H9 (cell line): ENCODE data around the gene TOMM5. TPM values are rescaled to one million over a fixed set of nuclear protein-coding genes. Genes with fewer than 3 reads are reported as not detected.

Source experiments
- DNase-seq: peaks from one replicate; pipeline ENCODE4 v3.0.0-alpha.2; 2017
- H2AFZ ChIP-seq: one replicate; pipeline ENCODE4 v1.6.1; 2013; ENCODE audit warnings: mild to moderate bottlenecking, low read length, control low read depth, moderate library complexity
- H2AK5ac ChIP-seq: 2 replicates; pipeline ENCODE4 v1.6.1; 2013; ENCODE audit warnings: low read length, control low read depth, mixed read lengths; ENCODE audit not compliant: insufficient read length
- H2BK120ac ChIP-seq: one replicate; pipeline ENCODE4 v1.6.1; 2013; ENCODE audit warnings: low read depth, mild to moderate bottlenecking, low read length, control low read depth, inconsistent platforms; ENCODE audit not compliant: poor library complexity, severe bottlenecking
- H2BK12ac ChIP-seq: 2 replicates; pipeline ENCODE4 v1.6.1; 2013; ENCODE audit warnings: low read length, control low read depth, mixed read lengths, low read depth; ENCODE audit not compliant: insufficient read length
- H2BK15ac ChIP-seq: 2 replicates; pipeline ENCODE4 v1.6.1; 2013; ENCODE audit warnings: low read depth, low read length, control low read depth
- H2BK20ac ChIP-seq: one replicate; pipeline ENCODE4 v1.6.1; 2013; ENCODE audit warnings: low read depth, mild to moderate bottlenecking, low read length, control low read depth, inconsistent platforms; ENCODE audit not compliant: poor library complexity, severe bottlenecking
- H2BK5ac ChIP-seq: 2 replicates; pipeline ENCODE4 v1.6.1; 2013; ENCODE audit warnings: low read length, control low read depth, mixed read lengths; ENCODE audit not compliant: insufficient read length
- H3K14ac ChIP-seq: 2 replicates; pipeline ENCODE4 v1.6.1; 2013; ENCODE audit warnings: low read length, control low read depth; ENCODE audit not compliant: insufficient read depth
- H3K18ac ChIP-seq: 2 replicates; pipeline ENCODE4 v1.6.1; 2013; ENCODE audit warnings: low read depth, mild to moderate bottlenecking, mixed read lengths, low read length, control low read depth; ENCODE audit not compliant: insufficient read length
- H3K23ac ChIP-seq: 2 replicates; pipeline ENCODE4 v1.6.1; 2013; ENCODE audit warnings: low read length, control low read depth, mixed read lengths, low read depth; ENCODE audit not compliant: insufficient read length
- H3K23me2 ChIP-seq: 2 replicates; pipeline ENCODE4 v1.6.1; 2013; ENCODE audit warnings: low read depth, mild to moderate bottlenecking, mixed read lengths, low read length, control low read depth; ENCODE audit not compliant: insufficient read length, poor library complexity, severe bottlenecking
- H3K27ac ChIP-seq: 2 replicates; pipeline ENCODE4 v1.5.1; 2013; ENCODE audit warnings: low read length, control low read depth, mixed read lengths, low read depth; ENCODE audit not compliant: insufficient read length
- H3K27me3 ChIP-seq: 2 replicates; pipeline ENCODE4 v1.6.1; 2013; ENCODE audit warnings: low read length, control low read depth, inconsistent platforms; ENCODE audit not compliant: insufficient read depth
- H3K4ac ChIP-seq: 2 replicates; pipeline ENCODE4 v1.6.1; 2013; ENCODE audit warnings: low read depth, mild to moderate bottlenecking, control low read depth, inconsistent platforms, low read length, moderate library complexity
- H3K4me1 ChIP-seq: 2 replicates; pipeline ENCODE4 v1.6.1; 2013; ENCODE audit warnings: low read length, control low read depth, inconsistent platforms; ENCODE audit not compliant: insufficient read depth
- H3K4me2 ChIP-seq: 2 replicates; pipeline ENCODE4 v1.6.1; 2013; ENCODE audit warnings: low read length, control low read depth, mixed read lengths; ENCODE audit not compliant: insufficient read length, insufficient read depth
- H3K56ac ChIP-seq: 2 replicates; pipeline ENCODE4 v1.6.1; 2013; ENCODE audit warnings: low read depth, mild to moderate bottlenecking, mixed read lengths, low read length, control low read depth; ENCODE audit not compliant: insufficient read length
- H3K79me1 ChIP-seq: 2 replicates; pipeline ENCODE4 v1.6.1; 2013; ENCODE audit warnings: low read depth, mild to moderate bottlenecking, moderate library complexity, low read length, control low read depth, inconsistent platforms; ENCODE audit not compliant: insufficient read depth, poor library complexity, severe bottlenecking
- H3K79me2 ChIP-seq: 2 replicates; pipeline ENCODE4 v1.6.1; 2013; ENCODE audit warnings: low read length, control low read depth, inconsistent platforms; ENCODE audit not compliant: insufficient read depth
- H3K9ac ChIP-seq: 2 replicates; pipeline ENCODE4 v1.6.1; 2013; ENCODE audit warnings: low read length, control low read depth, mixed read lengths; ENCODE audit not compliant: insufficient read length; ENCODE audit errors: extremely low read depth
- H3K9me3 ChIP-seq: one replicate; pipeline ENCODE4 v1.6.1; 2013; ENCODE audit warnings: low read depth, low read length, inconsistent platforms; ENCODE audit not compliant: control insufficient read depth
- H3T11ph ChIP-seq: one replicate; pipeline ENCODE4 v1.6.1; 2013; ENCODE audit warnings: mild to moderate bottlenecking, low read length, control low read depth, inconsistent platforms
- H4K20me1 ChIP-seq: one replicate; pipeline ENCODE4 v1.6.1; 2013; ENCODE audit not compliant: control insufficient read depth, insufficient read length, insufficient read depth
- H4K5ac ChIP-seq: 2 replicates; pipeline ENCODE4 v1.6.1; 2013; ENCODE audit warnings: low read depth, mild to moderate bottlenecking, mixed read lengths, low read length, control low read depth; ENCODE audit not compliant: insufficient read length
- H4K8ac ChIP-seq: replicated peaks from 2 replicates; pipeline ENCODE4 v1.6.1; 2013; ENCODE audit warnings: low read length, control low read depth, mixed read lengths, low read depth; ENCODE audit not compliant: insufficient read length
- H4K91ac ChIP-seq: 2 replicates; pipeline ENCODE4 v1.6.1; 2013; ENCODE audit warnings: low read depth, mild to moderate bottlenecking, moderate library complexity, mixed read lengths, low read length, control low read depth; ENCODE audit not compliant: insufficient read length
- H3K27ac Mint-ChIP-seq, 3 experiments: 2 replicates in 2 of 3; 3 replicates in 1 of 3; pipeline ENCODE4 v1.8.0; 2020 to 2021; ENCODE audit warnings: mixed read lengths in 3 of 3, mild to moderate bottlenecking in 1 of 3, moderate library complexity in 1 of 3
- H3K27me3 Mint-ChIP-seq: 2 replicates; pipeline ENCODE4 v1.8.0; 2021; ENCODE audit warnings: low read depth, mild to moderate bottlenecking, moderate library complexity, mixed read lengths
- H3K36me3 Mint-ChIP-seq, 3 experiments: 2 replicates in 2 of 3; 3 replicates in 1 of 3; pipeline ENCODE4 v1.8.0; 2020 to 2021; ENCODE audit warnings: low read depth in 3 of 3, mixed read lengths in 3 of 3; ENCODE audit not compliant: insufficient read depth in 1 of 3
- H3K4me1 Mint-ChIP-seq, 2 experiments: 2 replicates each; pipeline ENCODE4 v1.8.0; 2020; ENCODE audit warnings: mixed read lengths in 2 of 2
- H3K4me3 Mint-ChIP-seq, 2 experiments: 2 replicates in 1 of 2; 3 replicates in 1 of 2; pipeline ENCODE4 v1.8.0; 2020 to 2021; ENCODE audit warnings: mild to moderate bottlenecking in 2 of 2, mixed read lengths in 2 of 2, moderate library complexity in 1 of 2
- H3K9me3 Mint-ChIP-seq, 2 experiments: 2 replicates in 1 of 2; 3 replicates in 1 of 2; pipeline ENCODE4 v1.8.0; 2020; ENCODE audit warnings: mild to moderate bottlenecking in 2 of 2, mixed read lengths in 2 of 2, moderate library complexity in 1 of 2
- CTCF ChIP-seq: fragments of 200-600 bp; sonication (generic); conservative IDR thresholded peaks from 3 replicates; pipeline ENCODE4 v1.8.0; 2021; ENCODE audit warnings: antibody characterized with exemption, mild to moderate bottlenecking
- WGBS: extraction: QIAGEN DNeasy Blood & Tissue Kit; methylation state at CpG from one replicate; pipeline ENCODE4 v1.1.7; 2013; ENCODE audit warnings: missing lambda C conversion rate, low lambda C conversion rate, mixed read lengths; ENCODE audit not compliant: insufficient read length; ENCODE audit errors: extremely low coverage; 5-methylcytosine and 5-hydroxymethylcytosine counted together
- total RNA-seq: library from RNA; stranded (reverse); gene quantifications from 2 replicates; pipeline ENCODE4 v1.2.1, GENCODE V29; 2021

TOMM5 gene
- total RNA-seq, 1 experiment from 2014 or later: 124 TPM

GRCh38 chr9:37574241-37574721 lies 18.1 kb downstream of the TOMM5 start:
- H3K56ac ChIP-seq: no peak overlapping the region
- Mint-ChIP-seq H3K9me3 (no peaks in the 10 kb centered on the region), H3K27me3 (no peaks in the 10 kb centered on the region), H3K4me1 (peaks cover 39 to 41% of the 10 kb centered on the region in 2 experiments), H3K4me3 (peak overlapping the region; percentile 26 to 87), H3K27ac (peak overlapping the region; percentile 82 to 98 (median 83); a peak in 6 of 7 replicates), H3K36me3 (peaks cover 0 to 3% (median 0%) of the 10 kb centered on the region in 3 experiments; a peak in 1 of 7 replicates)
- no peak overlapping the region for H2AFZ ChIP-seq
- H3K79me1 ChIP-seq: no peaks in the 10 kb centered on the region
- H3K79me2 ChIP-seq: no peaks in the 10 kb centered on the region
- H3K4me1 ChIP-seq: peaks cover 7% of the 10 kb centered on the region
- no peak overlapping the region for H2BK15ac ChIP-seq
- no peak overlapping the region for H3K23ac ChIP-seq
- no peak for TF ChIP-seq CTCF
- H2BK5ac ChIP-seq: no peak overlapping the region
- no peak overlapping the region for H4K91ac ChIP-seq
- peak; percentile 32 for DNase-seq
- H3K14ac ChIP-seq: no peak overlapping the region
- no peak overlapping the region for H2BK12ac ChIP-seq
- no peak overlapping the region for H3K4me2 ChIP-seq
- H3K27me3 ChIP-seq: no peaks in the 10 kb centered on the region
- H3K23me2 ChIP-seq: peaks cover 9% of the 10 kb centered on the region
- H4K8ac ChIP-seq: no peak overlapping the region
- H2BK120ac ChIP-seq: no peak overlapping the region
- H3K18ac ChIP-seq: no peak overlapping the region
- H4K5ac ChIP-seq: no peak overlapping the region
- H2BK20ac ChIP-seq: no peak overlapping the region
- WGBS: no CpG with 5 or more reads among the region's 5 CpGs
- H2AK5ac ChIP-seq: no peak overlapping the region
- no peak overlapping the region for H3K9ac ChIP-seq
- no peak overlapping the region for H3K4ac ChIP-seq
- no peaks in the 10 kb centered on the region for H3K9me3 ChIP-seq
- H3K27ac ChIP-seq: no peak overlapping the region
- H4K20me1 ChIP-seq: no peaks in the 10 kb centered on the region
- no peak overlapping the region for H3T11ph ChIP-seq
